Measurements from ENCODE around the gene SLC27A3.

The SLC27A3 gene

DNA sequence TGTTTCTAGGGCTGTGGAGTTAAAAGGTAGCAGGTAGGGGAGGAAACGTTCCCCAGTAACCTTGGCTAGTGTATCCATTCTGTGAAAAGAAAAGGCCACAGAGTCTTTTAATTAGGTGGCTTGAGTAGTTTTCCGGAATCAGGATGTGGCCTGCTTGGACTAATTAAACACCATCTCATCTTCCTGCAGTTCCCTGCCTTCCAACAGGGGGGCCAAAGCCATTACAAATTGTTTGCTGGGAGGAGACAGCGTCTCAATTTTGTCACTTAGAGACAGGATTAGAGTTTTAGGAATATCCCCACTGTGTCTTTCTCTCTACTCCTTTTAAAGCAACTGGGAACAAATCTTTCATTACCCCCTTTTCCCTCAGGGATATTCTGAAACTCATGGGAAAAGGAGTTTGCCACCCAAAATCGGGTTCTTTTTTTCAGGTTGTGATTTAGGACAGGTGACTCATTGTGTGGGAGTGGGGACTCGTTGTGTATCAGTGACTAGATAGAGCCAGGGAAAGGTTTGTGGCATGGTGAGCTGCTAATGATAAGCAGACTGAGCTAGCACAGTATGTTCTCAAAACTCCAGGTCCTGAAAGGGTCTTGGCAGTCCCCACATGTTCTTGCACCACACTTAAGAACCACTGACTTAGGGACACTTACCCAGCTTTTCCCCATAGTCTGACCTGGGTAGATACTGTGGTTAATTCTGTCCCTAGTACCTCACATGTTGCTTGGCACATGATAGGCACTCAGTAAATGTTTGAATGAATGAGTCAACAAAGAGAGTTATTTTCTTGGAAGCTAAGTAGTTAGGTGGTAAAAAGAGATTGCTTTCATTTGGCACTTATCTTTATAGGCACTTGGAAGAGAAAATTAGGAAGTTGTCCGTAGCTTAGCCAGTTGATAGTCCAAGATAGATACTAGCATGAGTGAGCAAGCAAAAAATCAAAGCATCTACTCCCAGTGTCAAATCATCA lies 24.9 kb upstream of the SLC27A3 start:
- no peaks in the 10 kb centered on the region for H3K79me2 ChIP-seq (ENCODE audit: insufficient read depth, low read length)
- 0 out of 2 replicates have a peak, but pooled peaks cover 5% of the 10 kb centered on the region for H3F3A ChIP-seq (ENCODE audit: insufficient read depth)
- no peak overlapping the region for H3K4me2 ChIP-seq (ENCODE audit: low read depth, low read length, poor library complexity, severe bottlenecking)
- H3K27ac ChIP-seq (ENCODE audit: low read depth, low read length): no peak overlapping the region
- H4K20me1 ChIP-seq (ENCODE audit: low read depth, low read length): no peaks in the 10 kb centered on the region
- H3K27me3 ChIP-seq (ENCODE audit: low read length): no peaks in the 10 kb centered on the region
- H3K4me3 ChIP-seq (ENCODE audit: insufficient read depth, low read length, poor library complexity, severe bottlenecking): no peak overlapping the region
- H3K9me3 ChIP-seq (ENCODE audit: insufficient read depth, low read length): no peaks in the 10 kb centered on the region
- peaks cover 4% of the 10 kb centered on the region; the same call in 1 of the 2 replicates for H3K36me3 ChIP-seq (ENCODE audit: low read length)
- no peak for TF ChIP-seq EZH2phosphoT487 (conservative IDR thresholded peaks at IDR 0.05; ENCODE audit: low read length)
- TF ChIP-seq, protein P1, sequence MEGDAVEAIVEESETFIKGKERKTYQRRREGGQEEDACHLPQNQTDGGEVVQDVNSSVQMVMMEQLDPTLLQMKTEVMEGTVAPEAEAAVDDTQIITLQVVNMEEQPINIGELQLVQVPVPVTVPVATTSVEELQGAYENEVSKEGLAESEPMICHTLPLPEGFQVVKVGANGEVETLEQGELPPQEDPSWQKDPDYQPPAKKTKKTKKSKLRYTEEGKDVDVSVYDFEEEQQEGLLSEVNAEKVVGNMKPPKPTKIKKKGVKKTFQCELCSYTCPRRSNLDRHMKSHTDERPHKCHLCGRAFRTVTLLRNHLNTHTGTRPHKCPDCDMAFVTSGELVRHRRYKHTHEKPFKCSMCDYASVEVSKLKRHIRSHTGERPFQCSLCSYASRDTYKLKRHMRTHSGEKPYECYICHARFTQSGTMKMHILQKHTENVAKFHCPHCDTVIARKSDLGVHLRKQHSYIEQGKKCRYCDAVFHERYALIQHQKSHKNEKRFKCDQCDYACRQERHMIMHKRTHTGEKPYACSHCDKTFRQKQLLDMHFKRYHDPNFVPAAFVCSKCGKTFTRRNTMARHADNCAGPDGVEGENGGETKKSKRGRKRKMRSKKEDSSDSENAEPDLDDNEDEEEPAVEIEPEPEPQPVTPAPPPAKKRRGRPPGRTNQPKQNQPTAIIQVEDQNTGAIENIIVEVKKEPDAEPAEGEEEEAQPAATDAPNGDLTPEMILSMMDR (IDR thresholded peaks at IDR 0.05; ENCODE audit: insufficient read depth, low read length, poor library complexity, severe bottlenecking): no peak
- H3K9me2 ChIP-seq (replicated peaks; ENCODE audit: insufficient read depth, low read length): no peaks in the 10 kb centered on the region
- H3K9ac ChIP-seq (ENCODE audit: low read length): no peak overlapping the region
- no peak overlapping the region for H2AFZ ChIP-seq (ENCODE audit: low read depth, low read length, severe bottlenecking)

DNA sequence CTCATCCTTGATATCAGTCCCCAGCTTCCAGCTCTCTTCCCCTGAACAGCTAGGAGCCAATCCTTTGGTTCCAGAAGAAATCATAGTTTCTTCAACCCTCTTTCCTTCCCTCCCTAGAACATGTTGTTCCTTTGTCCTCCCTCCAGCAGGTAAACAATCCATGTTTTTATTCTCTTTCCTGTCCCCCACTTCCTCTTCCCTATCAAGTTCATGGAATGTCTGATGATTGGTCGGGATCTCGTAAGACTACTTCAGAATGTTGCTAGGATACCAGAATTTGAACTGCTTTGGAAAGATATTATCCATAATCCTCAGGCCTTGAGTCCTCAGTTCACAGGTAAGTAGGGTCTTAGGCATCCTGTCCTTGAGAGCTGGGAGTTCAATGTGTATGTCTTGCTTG lies 23.1 kb upstream of the SLC27A3 start:
- TF ChIP-seq, protein P1 (IDR thresholded peaks at IDR 0.05; ENCODE audit: insufficient read depth, low read length, poor library complexity, severe bottlenecking): no peak
- TF ChIP-seq EZH2phosphoT487 (conservative IDR thresholded peaks at IDR 0.05; ENCODE audit: low read length): no peak
- Histone ChIP-seq H2AFZ (ENCODE audit: low read depth, low read length, severe bottlenecking) (no peak overlapping the region), H3K79me2 (ENCODE audit: insufficient read depth, low read length) (no peaks in the 10 kb centered on the region), H3F3A (ENCODE audit: insufficient read depth) (0 out of 2 replicates have a peak, but pooled peaks cover 5% of the 10 kb centered on the region), H3K36me3 (ENCODE audit: low read length) (peaks cover 4% of the 10 kb centered on the region; the same call in 1 of the 2 replicates), H3K9me2 (replicated peaks; ENCODE audit: insufficient read depth, low read length) (no peaks in the 10 kb centered on the region), H3K27ac (ENCODE audit: low read depth, low read length) (no peak overlapping the region), H3K9me3 (ENCODE audit: insufficient read depth, low read length) (no peaks in the 10 kb centered on the region), H4K20me1 (ENCODE audit: low read depth, low read length) (no peaks in the 10 kb centered on the region), H3K9ac (ENCODE audit: low read length) (no peak overlapping the region), H3K4me3 (ENCODE audit: insufficient read depth, low read length, poor library complexity, severe bottlenecking) (no peak overlapping the region), H3K27me3 (ENCODE audit: low read length) (no peaks in the 10 kb centered on the region), H3K4me2 (ENCODE audit: low read depth, low read length, poor library complexity, severe bottlenecking) (no peak overlapping the region)

DNA sequence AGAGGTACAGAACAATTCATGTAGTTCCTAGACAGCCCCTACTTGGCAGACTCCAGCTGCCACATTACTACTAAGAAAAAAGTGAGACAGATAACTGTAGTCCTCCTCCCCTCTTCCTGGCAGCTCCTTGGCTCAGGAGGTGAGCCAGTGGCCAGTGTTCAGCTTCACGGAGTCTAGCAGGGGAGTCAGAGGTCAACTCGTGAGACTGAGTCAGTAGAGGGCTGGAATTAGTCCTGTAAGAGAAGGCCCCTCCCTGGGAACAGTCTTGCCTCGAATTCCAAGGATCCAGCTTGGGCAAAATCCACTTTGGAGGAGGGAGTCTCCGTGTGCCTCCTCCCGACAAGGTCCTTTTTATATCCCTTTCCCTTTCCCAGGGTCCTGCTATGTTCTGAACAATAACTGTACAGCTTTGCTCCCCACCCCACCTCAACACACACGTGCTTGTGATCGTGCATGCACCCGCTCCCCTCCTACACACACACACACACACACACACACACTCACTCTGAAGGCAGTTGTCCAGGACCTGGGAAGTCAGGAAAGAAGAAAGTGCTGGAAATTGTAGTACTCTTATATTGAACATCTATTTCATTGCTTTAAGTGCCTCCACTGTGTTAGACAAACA lies 22.5 kb upstream of the SLC27A3 start:
- no peak overlapping the region for H3K4me2 ChIP-seq (ENCODE audit: low read depth, low read length, poor library complexity, severe bottlenecking)
- H3K9me2 ChIP-seq (replicated peaks; ENCODE audit: insufficient read depth, low read length): no peaks in the 10 kb centered on the region
- no peaks in the 10 kb centered on the region for H3K79me2 ChIP-seq (ENCODE audit: insufficient read depth, low read length)
- no peaks in the 10 kb centered on the region for H3K27me3 ChIP-seq (ENCODE audit: low read length)
- no peak overlapping the region for H3K9ac ChIP-seq (ENCODE audit: low read length)
- TF ChIP-seq, protein P1 (IDR thresholded peaks at IDR 0.05; ENCODE audit: insufficient read depth, low read length, poor library complexity, severe bottlenecking): no peak
- TF ChIP-seq EZH2phosphoT487 (conservative IDR thresholded peaks at IDR 0.05; ENCODE audit: low read length): no peak
- H3K9me3 ChIP-seq (ENCODE audit: insufficient read depth, low read length): no peaks in the 10 kb centered on the region
- no peak overlapping the region for H2AFZ ChIP-seq (ENCODE audit: low read depth, low read length, severe bottlenecking)
- no peaks in the 10 kb centered on the region for H4K20me1 ChIP-seq (ENCODE audit: low read depth, low read length)
- no peak overlapping the region for H3K27ac ChIP-seq (ENCODE audit: low read depth, low read length)
- no peak overlapping the region for H3K4me3 ChIP-seq (ENCODE audit: insufficient read depth, low read length, poor library complexity, severe bottlenecking)
- 0 out of 2 replicates have a peak, but pooled peaks cover 5% of the 10 kb centered on the region for H3F3A ChIP-seq (ENCODE audit: insufficient read depth)
- H3K36me3 ChIP-seq (ENCODE audit: low read length): peaks cover under 1% of the 10 kb centered on the region; the same call in 1 of the 2 replicates

Measured in SU-DHL-6 (cell line).